Left colon (tissue), 2 donors: ENCODE data around the gene FAHD2B. TPM values are rescaled to one million over a fixed set of nuclear protein-coding genes. Genes with fewer than 3 reads are reported as not detected.
"Not testable (repeated sequence)": the region's sequence is repeated elsewhere in the genome, so short reads cannot be mapped to it uniquely, and the experiment has no call there.

ENCODE experiments used
- ATAC-seq: fragments of 200-7000 bp; cut with Tn5 transposase; one replicate; pipeline ENCODE4 v1.9.1; 2020; ENCODE audit warnings: mild to moderate bottlenecking, moderate library complexity
- DNase-seq, 2 donors: peaks; one replicate each; pipeline ENCODE4 v3.0.0-alpha.2; 2020
- intact Hi-C, 2 donors: fragments of 100-400 bp; cut with DNase I in 1 of 2; cut with micrococcal nuclease in 1 of 2; formaldehyde crosslinking; loops; one replicate each; pipeline versions ENCODE4 v1.11.2 to v1.14.0; 2022; cut with DNase I, micrococcal nuclease
- total RNA-seq, 2 donors: library from RNA; stranded (reverse); fragmentation: NEBNext Ultra II Directional; extraction: Animal tissue kit (Norgen Biotek cat#: 25700); gene quantifications; one replicate each; pipeline ENCODE4 v1.2.1, GENCODE V29; 2021
- donor health status: DM: no; HTN: no; CAD: no.
- donor health status: DM: yes; HTN: yes; CAD: no.

Gene FAHD2B
- total RNA-seq, 2 donors from 2014 or later = 5.6 to 6.1 TPM

DNA sequence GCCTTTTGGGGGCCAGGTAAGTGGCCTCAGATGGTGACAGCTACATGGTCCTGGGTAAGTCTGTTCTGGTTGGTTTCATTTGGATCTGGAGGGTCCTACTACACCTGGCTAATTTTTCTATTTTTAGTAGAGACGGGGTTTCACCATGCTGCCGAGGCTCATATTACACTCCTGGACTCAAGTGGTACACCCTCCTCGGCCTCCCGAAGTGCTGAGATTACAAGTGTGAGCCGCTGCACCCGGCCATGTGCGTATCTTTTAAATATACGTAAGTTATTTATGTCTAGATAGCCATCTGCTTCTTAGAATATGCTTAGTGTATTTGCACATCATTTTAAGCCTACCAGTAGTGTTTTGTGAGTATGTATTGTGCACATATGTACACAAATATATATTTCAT lies 17.5 kb downstream of the FAHD2B start:
- DNase-seq, intact Hi-C loops, ATAC-seq: not testable (repeated sequence)

- ATAC-seq, DNase-seq, intact Hi-C loops: not testable (repeated sequence)
These were observed 23.8 kb downstream of the FAHD2B start for GRCh38 chr2:97070915-97071314.

- ATAC-seq, DNase-seq, intact Hi-C loops: not testable (repeated sequence)
These were observed 26.0 kb downstream of the FAHD2B start for GRCh38 chr2:97068722-97069121.

DNA sequence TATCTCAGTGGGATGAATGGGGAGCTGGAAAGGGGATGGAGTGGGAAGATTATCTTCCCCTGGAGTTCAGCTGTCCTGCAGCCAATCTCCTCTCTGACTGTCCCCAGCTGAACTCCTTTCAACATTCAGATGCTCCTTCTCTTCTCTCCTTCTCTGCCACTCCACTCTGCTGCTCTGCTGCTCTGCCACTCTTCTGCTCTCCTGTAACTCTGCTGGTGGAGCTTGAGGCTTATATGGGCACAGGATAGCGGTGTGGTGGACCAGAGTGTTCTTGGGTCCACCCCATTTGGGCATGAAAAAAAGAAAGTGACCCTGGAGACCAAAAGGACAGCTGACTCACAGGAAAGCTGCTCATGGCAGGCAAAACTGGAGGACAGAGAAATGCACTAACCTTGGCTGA lies 26.6 kb downstream of the FAHD2B start:
- no peak for DNase-seq
- no peak for ATAC-seq
- intact Hi-C loops = no loop called here

DNA sequence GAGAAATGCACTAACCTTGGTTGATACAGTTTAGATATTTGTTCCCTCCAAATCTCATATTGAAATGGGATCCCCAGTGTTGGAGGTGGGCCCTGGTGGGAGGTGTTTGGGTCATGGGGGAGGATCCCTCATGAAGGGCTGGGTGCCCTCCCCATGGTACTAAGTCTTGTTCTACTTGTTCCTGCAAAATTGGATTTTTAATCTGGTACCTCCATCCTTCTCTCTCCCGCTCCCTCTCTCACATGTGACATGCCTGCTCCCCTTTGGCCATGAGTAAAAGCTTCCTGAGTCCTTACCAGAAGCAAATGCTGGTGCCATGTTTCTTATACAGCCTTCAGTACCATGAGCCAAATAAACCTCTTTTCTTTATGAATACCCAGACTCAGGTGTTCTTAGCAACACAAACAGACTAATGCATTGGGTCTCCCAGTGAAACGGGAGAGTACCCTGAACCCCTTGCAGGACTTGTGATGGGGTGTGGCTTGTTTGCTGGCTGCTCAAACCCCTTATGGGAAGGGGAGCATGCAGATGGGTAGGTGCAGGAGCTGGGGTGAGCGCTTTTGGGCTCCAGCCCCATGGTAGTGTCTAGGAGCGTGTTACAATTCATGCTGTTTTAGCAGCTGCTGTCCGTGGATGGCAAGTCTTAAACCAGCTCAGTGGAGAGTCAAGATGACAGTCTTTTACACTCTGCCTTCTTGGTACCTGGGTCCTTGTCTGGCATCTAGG lies 27.2 kb downstream of the FAHD2B start:
- intact Hi-C loops = no loop called here
- no peak for ATAC-seq
- DNase-seq = no peak

DNA sequence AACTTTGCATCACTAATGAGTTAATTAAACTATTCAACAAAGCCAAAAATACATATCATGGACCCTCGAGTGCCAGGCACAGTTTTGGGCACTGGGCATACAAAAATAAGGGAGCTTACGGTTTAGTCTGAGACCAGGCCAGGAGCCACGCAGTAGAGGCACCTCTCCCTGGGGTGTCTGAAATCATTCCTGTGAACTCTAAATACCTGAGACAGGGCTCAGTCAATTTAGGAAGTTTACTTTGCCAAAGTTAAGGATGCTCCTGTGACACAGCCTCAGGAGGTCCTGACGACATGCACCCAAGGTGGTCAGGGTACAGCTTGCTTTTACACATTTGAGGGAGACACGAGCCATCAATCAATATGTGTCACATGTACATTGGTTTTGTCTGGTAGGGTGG lies 28.7 kb downstream of the FAHD2B start:
- ATAC-seq, DNase-seq, intact Hi-C loops: not testable (repeated sequence)

GRCh38 chr2:97062020-97062419 lies 32.7 kb downstream of the FAHD2B start:
- DNase-seq, ATAC-seq, intact Hi-C loops: not testable (repeated sequence)

GRCh38 chr2:97059782-97060181 lies 34.9 kb downstream of the FAHD2B start:
- DNase-seq, intact Hi-C loops, ATAC-seq: not testable (repeated sequence)

DNA sequence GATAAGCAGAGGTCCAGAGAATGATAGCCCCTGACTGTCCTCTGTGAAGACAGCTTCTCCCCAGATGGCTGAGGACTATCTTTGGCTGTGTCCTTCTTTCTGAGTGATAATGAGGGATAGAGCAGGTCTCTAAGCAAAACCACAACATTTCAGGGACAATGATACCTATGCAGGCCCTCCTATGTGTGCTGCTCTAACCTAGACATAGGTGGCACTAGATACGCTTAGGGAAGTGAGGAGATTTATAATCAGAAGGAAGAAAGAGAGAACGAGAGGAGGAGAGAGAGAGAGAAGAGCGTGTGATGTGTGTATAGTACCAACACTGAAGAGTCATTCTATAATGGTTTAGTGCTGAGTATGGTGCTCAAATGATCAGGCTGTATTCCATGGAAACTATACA lies 38.5 kb downstream of the FAHD2B start:
- DNase-seq, intact Hi-C loops, ATAC-seq: not testable (repeated sequence)

- intact Hi-C loops, DNase-seq, ATAC-seq: not testable (repeated sequence)
These were observed 44.6 kb downstream of the FAHD2B start for GRCh38 chr2:97050032-97050431.

GRCh38 chr2:97048448-97048847 lies 46.2 kb downstream of the FAHD2B start:
- ATAC-seq, DNase-seq, intact Hi-C loops: not testable (repeated sequence)

DNA sequence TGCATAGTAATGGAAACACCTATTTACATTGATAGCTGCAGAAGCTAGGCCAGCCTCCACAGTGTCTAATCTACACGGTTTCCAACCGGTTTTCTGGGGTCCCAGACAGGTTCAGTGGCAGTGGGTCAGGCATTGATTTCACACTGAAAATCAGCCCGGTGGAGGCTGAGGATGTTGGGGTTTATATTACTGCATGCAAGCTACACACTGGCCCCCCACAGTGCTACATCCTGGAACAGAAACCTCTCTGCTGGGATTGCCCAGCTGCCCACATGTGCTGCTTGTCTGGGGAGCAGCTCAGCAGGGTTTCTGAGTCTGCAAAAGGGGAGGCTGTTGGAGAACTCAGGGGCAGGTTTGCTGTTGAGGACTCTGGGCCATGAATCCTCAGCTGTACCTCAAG lies 48.0 kb downstream of the FAHD2B start:
- ATAC-seq, intact Hi-C loops, DNase-seq: not testable (repeated sequence)

- DNase-seq, intact Hi-C loops, ATAC-seq: not testable (repeated sequence)
These were observed 48.7 kb downstream of the FAHD2B start for GRCh38 chr2:97045895-97046499.

Other genes with a start within 250 kb of the FAHD2B start
- gene ANKRD39, start 236.9 kb downstream of the FAHD2B start, total RNA-seq = 10 to 100 TPM in 1 of 2 donors, 1 to 10 TPM in 1; 9.5 to 11.7 TPM
- 10 to 100 TPM; 13.2 to 17.5 TPM for gene SEMA4C, start 224.8 kb downstream of the FAHD2B start, total RNA-seq
- gene FAM178B, start 108.3 kb downstream of the FAHD2B start, total RNA-seq = under 1 TPM; 0.22 to 0.34 TPM
- gene ANKRD36, start 18.3 kb upstream of the FAHD2B start, total RNA-seq = 10 to 100 TPM; 14.7 to 23.2 TPM